ENCODE measurements around the gene EMILIN3.
"Not testable (repeated sequence)": the region's sequence is repeated elsewhere in the genome, so short reads cannot be mapped to it uniquely, and the experiment has no call there.

EMILIN3 gene

GRCh38 chr20:41312009-41312408, 54.6 kb downstream of the EMILIN3 start:
- H3K36me3 ChIP-seq (ENCODE audit: control insufficient read depth, insufficient read depth, low read length); H3K9me3 ChIP-seq (ENCODE audit: control insufficient read depth, insufficient read depth, low read depth, low read length); H3K27me3 ChIP-seq (ENCODE audit: control insufficient read depth, insufficient read depth, low read length); H3K9ac ChIP-seq (ENCODE audit: low read length); H3K4me3 ChIP-seq (ENCODE audit: low read depth, low read length); H3K27ac ChIP-seq (ENCODE audit: low read depth, low read length): not testable (repeated sequence)
- peaks cover 21% of the 10 kb centered on the region for H3K4me1 ChIP-seq (ENCODE audit: control insufficient read depth, insufficient read depth, low read length)
